CD4-positive, alpha-beta memory T cell (primary cell): Measurements from ENCODE around the gene SPAG16. TPM values are rescaled to one million over a fixed set of nuclear protein-coding genes. Genes with fewer than 3 reads are reported as not detected.
"Not testable (repeated sequence)": the region's sequence is repeated elsewhere in the genome, so short reads cannot be mapped to it uniquely, and the experiment has no call there.

Experiments
- CTCF ChIA-PET: fragments of 350-600 bp; sonication (Branson Sonifier 250); formaldehyde crosslinking; loops from one replicate; lab custom pipeline; 2021; ENCODE audit warnings: inconsistent platforms; ENCODE audit not compliant: partially characterized antibody; lab: Charles Lee
- POLR2A ChIA-PET: fragments of 350-600 bp; sonication (Branson Sonifier 250); formaldehyde crosslinking; loops from one replicate; lab custom pipeline; 2021; ENCODE audit not compliant: partially characterized antibody; lab: Charles Lee
- DNase-seq, 5 donors: peaks; one replicate each; pipeline versions ENCODE4 v3.0.0 to v3.0.0-alpha.2; 2020 to 2022; ENCODE audit warnings: mixed read lengths in 1 of 5
- H3K27ac ChIP-seq: one replicate; pipeline ENCODE4 v1.7.0; 2013; ENCODE audit warnings: low read depth, low read length
- H3K27me3 ChIP-seq: 2 replicates; pipeline ENCODE4 v1.7.0; 2013; ENCODE audit warnings: mild to moderate bottlenecking, low read length, moderate library complexity; ENCODE audit not compliant: insufficient read depth
- H3K36me3 ChIP-seq: 2 replicates; pipeline ENCODE4 v1.7.0; 2013; ENCODE audit warnings: mild to moderate bottlenecking, low read length, moderate library complexity; ENCODE audit not compliant: insufficient read depth
- H3K4me1 ChIP-seq: 2 replicates; pipeline ENCODE4 v1.7.0; 2013; ENCODE audit warnings: mild to moderate bottlenecking, low read length, moderate library complexity; ENCODE audit not compliant: insufficient read depth
- H3K4me3 ChIP-seq, 2 donors: one replicate each; pipeline ENCODE4 v1.7.0; 2013; ENCODE audit warnings: low read length in 2 of 2, mild to moderate bottlenecking in 1 of 2
- H3K9me3 ChIP-seq, 2 donors: one replicate each; pipeline ENCODE4 v1.7.0; 2013; ENCODE audit warnings: low read length in 2 of 2, control low read depth in 1 of 2; ENCODE audit not compliant: control insufficient read depth in 1 of 2
- H3K27ac Mint-ChIP-seq, 7 donors: one replicate each; pipeline ENCODE4 v1.8.0; 2020 to 2021; ENCODE audit warnings: mixed read lengths in 7 of 7, mild to moderate bottlenecking in 6 of 7, inconsistent platforms in 3 of 7, moderate library complexity in 3 of 7
- H3K27me3 Mint-ChIP-seq, 2 donors: one replicate each; pipeline ENCODE4 v1.8.0; 2020 to 2021; ENCODE audit warnings: mixed read lengths in 2 of 2
- H3K36me3 Mint-ChIP-seq, 2 donors: one replicate each; pipeline ENCODE4 v1.8.0; 2020 to 2021; ENCODE audit warnings: mixed read lengths in 2 of 2, inconsistent platforms in 1 of 2, mild to moderate bottlenecking in 1 of 2
- H3K4me1 Mint-ChIP-seq, 4 donors: one replicate each; pipeline ENCODE4 v1.8.0; 2020 to 2021; ENCODE audit warnings: mixed read lengths in 4 of 4, mild to moderate bottlenecking in 1 of 4
- H3K4me3 Mint-ChIP-seq, 8 donors: one replicate each; pipeline ENCODE4 v1.8.0; 2020 to 2021; ENCODE audit warnings: mixed read lengths in 8 of 8, mild to moderate bottlenecking in 7 of 8, moderate library complexity in 6 of 8, inconsistent platforms in 3 of 8
- H3K9me3 Mint-ChIP-seq, 8 donors: one replicate each; pipeline ENCODE4 v1.8.0; 2020 to 2021; ENCODE audit warnings: mixed read lengths in 8 of 8, mild to moderate bottlenecking in 5 of 8, inconsistent platforms in 3 of 8, moderate library complexity in 1 of 8
- intact Hi-C: fragments of 100-400 bp; cut with micrococcal nuclease; formaldehyde crosslinking; loops from one replicate; pipeline ENCODE4 v1.15.1; 2023
- polyA plus RNA-seq, 2 donors: library from polyadenylated mRNA; unstranded; fragments of 300-500 nt; fragmentation: Illumina TruSeq; gene quantifications; one replicate each; pipeline ENCODE4 v1.2.3, GENCODE V29; 2021
- total RNA-seq, 2 experiments: library from RNA; stranded (reverse); gene quantifications; one replicate each; pipeline ENCODE4 v1.2.3, GENCODE V29; 2021

The SPAG16 gene
- total and polyA plus RNA-seq, 4 experiments from 2014 or later = 6.3 to 21.7 (median 11.2) TPM

DNA sequence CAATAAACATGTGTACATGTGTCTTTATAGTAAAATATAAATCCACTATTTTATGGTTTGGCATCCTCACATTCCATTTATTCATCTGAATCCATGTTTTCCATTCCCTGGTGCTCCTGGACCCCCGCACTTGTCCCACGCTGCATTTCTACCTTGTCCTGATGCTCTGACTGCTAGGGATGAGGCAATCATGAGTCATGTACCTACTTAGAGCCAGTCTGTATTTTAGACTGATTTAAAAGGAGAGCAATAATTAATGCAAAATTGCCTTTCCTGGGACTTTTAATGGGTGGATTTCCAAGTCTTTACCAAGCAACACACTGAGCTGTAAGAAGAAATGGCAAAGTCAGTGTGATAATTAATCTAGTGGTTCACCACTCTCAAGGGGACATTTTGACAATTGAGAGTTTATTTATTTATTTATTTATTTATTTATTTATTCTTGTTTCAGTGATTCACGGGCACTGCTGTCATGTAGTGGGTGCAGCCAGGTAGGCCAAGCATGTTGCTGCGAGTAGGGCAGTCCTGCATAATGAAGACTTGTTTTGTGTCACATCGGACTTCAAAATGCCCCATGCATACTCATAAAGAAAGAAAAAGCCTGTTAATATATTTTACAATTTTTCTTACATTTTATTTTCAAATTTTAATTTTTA, 707.3 kb downstream of the SPAG16 start:
- POLR2A ChIA-PET = no interaction called here
- H3K27me3 Mint-ChIP-seq = no peaks in the 10 kb centered on the region
- no peaks in the 10 kb centered on the region for H3K36me3 Mint-ChIP-seq
- no peaks in the 10 kb centered on the region for H3K36me3 ChIP-seq
- no peaks in the 10 kb centered on the region for H3K27me3 ChIP-seq
- H3K9me3 Mint-ChIP-seq = no peaks in the 10 kb centered on the region
- no peak overlapping the region for H3K4me3 ChIP-seq
- no peak overlapping the region for H3K4me3 Mint-ChIP-seq
- H3K27ac Mint-ChIP-seq = no peak overlapping the region
- intact Hi-C loops = no loop called here
- CTCF ChIA-PET = no interaction called here
- no peaks in the 10 kb centered on the region for H3K4me1 ChIP-seq
- no peak overlapping the region for H3K27ac ChIP-seq
- H3K9me3 ChIP-seq = no peaks in the 10 kb centered on the region
- no peaks in the 10 kb centered on the region for H3K4me1 Mint-ChIP-seq
- DNase-seq = no peak

DNA sequence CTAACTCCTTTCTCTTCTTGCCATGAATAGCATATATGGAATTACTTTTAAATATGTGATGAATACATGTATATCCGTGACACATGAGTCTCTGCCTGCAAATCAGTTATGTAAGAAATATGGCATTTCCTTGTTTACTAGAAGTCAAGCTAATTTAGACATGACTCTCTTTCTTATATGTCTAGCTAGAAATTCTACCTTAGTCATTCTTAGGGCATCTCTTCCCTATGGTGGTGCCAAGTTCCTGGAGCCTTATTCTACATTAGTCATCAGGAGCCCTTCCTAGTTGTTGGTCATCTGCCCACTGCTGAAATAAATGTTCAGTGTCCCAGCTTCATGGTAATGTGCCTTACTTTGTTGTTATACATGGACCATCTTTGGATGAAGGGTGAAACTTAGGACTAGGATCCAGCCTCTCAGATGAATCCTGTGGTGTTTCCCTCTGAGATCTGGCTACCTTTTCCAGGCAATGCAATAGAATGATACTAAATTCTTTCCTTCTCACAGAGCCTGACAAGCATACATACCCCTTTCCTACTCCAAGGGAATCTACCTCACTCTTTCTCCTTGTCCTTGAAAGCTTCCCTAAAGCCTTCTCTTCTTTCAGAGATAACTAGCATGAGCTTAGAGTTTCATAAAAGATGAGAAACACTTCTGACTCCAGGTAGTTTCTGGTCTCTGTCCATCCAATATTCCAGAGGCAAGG, 711.3 kb downstream of the SPAG16 start:
- H3K4me3 Mint-ChIP-seq = no peak overlapping the region
- H3K27ac Mint-ChIP-seq = no peak overlapping the region
- no peaks in the 10 kb centered on the region for H3K36me3 Mint-ChIP-seq
- H3K9me3 Mint-ChIP-seq = peaks cover 0 to 9% (median 0%) of the 10 kb centered on the region in 8 donors
- intact Hi-C loops = no loop called here
- no peak overlapping the region for H3K27ac ChIP-seq
- DNase-seq = no peak
- H3K27me3 ChIP-seq = no peaks in the 10 kb centered on the region
- H3K27me3 Mint-ChIP-seq = no peaks in the 10 kb centered on the region
- POLR2A ChIA-PET = no interaction called here
- H3K36me3 ChIP-seq = no peaks in the 10 kb centered on the region
- CTCF ChIA-PET = no interaction called here
- H3K4me1 ChIP-seq = no peaks in the 10 kb centered on the region
- H3K9me3 ChIP-seq = no peaks in the 10 kb centered on the region
- no peaks in the 10 kb centered on the region for H3K4me1 Mint-ChIP-seq
- H3K4me3 ChIP-seq = no peak overlapping the region

DNA sequence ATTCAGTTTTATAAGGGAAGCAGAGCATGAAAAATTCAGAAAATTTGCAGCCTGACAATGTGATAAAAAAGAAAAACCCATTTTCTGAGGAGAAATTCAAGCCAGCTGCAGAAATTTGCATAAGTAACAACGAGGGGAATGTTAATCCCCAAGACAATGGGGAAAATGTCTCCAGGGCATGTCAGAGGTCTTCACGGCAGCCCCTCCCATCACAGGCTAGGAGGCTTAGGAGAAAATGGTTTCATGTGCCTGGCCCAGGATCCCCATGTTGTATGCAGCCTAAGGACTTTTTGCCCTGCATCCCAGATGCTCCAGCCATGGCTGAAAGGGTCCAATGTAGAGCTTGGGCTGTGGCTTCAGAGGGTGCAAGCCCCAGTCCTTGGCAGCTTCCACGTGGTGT, 714.7 kb downstream of the SPAG16 start:
- H3K4me3 ChIP-seq, H3K27me3 ChIP-seq, H3K27ac ChIP-seq, H3K36me3 Mint-ChIP-seq, DNase-seq, H3K36me3 ChIP-seq, H3K4me3 Mint-ChIP-seq, H3K4me1 ChIP-seq, H3K9me3 Mint-ChIP-seq, POLR2A ChIA-PET, H3K27me3 Mint-ChIP-seq, H3K9me3 ChIP-seq, H3K27ac Mint-ChIP-seq, CTCF ChIA-PET, H3K4me1 Mint-ChIP-seq, intact Hi-C loops: not testable (repeated sequence)

DNA sequence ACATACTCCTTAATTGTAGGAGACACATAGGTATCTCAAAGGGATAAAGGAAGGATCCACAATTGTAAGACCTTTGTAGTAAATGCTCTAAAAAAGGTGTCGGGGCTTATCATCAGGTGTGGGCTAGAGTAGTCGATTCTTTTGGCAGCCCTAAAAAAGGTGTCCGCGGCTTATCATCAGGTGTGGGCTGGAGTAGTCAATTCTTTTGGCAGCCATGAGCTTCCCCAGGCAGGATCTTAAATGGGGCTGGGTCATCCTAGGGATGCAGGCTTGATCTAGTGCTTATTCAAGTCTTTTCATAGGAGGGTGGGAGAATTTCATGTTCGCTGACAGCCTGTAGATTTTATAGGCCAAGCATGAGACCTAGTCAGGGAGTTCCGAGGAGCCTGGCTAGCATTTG, 720.2 kb downstream of the SPAG16 start:
- Histone ChIP-seq H3K27me3 (no peaks in the 10 kb centered on the region), H3K27ac (no peak overlapping the region), H3K4me1 (no peaks in the 10 kb centered on the region), H3K4me3 (no peak overlapping the region), H3K36me3 (no peaks in the 10 kb centered on the region), H3K9me3 (no peaks in the 10 kb centered on the region)
- Mint-ChIP-seq H3K27ac (no peak overlapping the region), H3K36me3 (no peaks in the 10 kb centered on the region), H3K4me1 (no peaks in the 10 kb centered on the region), H3K27me3 (no peaks in the 10 kb centered on the region), H3K9me3 (peaks cover 0 to 10% (median 2%) of the 10 kb centered on the region in 8 donors), H3K4me3 (no peak overlapping the region)
- ChIA-PET POLR2A (no interaction called here), CTCF (no interaction called here)
- intact Hi-C loops = no loop called here
- no peak for DNase-seq

DNA sequence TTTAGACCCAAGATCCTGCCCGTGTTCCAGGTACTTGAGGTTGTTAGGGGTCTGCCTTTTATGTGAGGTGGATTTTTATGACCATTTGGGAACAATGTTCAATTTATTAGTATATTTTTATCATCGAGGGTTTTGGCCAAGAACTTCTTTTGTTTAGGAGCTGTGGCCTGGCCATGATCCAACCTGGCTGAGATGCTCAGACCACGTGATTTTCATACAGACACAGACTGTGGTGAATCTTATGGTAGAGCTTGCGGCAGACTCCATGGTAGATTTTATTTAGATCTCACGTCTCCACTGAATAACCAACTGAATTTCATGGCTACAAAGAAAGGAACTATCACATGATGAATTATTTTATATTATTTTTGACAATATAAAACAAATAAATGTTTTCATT, 721.1 kb downstream of the SPAG16 start:
- Histone ChIP-seq H3K27me3 (no peaks in the 10 kb centered on the region), H3K27ac (no peak overlapping the region), H3K9me3 (no peaks in the 10 kb centered on the region), H3K4me1 (no peaks in the 10 kb centered on the region), H3K36me3 (no peaks in the 10 kb centered on the region), H3K4me3 (no peak overlapping the region)
- Mint-ChIP-seq H3K4me1 (no peaks in the 10 kb centered on the region), H3K36me3 (no peaks in the 10 kb centered on the region), H3K27me3 (no peaks in the 10 kb centered on the region), H3K9me3 (peaks cover 0 to 7% (median 1%) of the 10 kb centered on the region in 8 donors), H3K27ac (no peak overlapping the region), H3K4me3 (no peak overlapping the region)
- CTCF ChIA-PET = no interaction called here
- DNase-seq = no peak
- intact Hi-C loops = no loop called here
- POLR2A ChIA-PET = no interaction called here

DNA sequence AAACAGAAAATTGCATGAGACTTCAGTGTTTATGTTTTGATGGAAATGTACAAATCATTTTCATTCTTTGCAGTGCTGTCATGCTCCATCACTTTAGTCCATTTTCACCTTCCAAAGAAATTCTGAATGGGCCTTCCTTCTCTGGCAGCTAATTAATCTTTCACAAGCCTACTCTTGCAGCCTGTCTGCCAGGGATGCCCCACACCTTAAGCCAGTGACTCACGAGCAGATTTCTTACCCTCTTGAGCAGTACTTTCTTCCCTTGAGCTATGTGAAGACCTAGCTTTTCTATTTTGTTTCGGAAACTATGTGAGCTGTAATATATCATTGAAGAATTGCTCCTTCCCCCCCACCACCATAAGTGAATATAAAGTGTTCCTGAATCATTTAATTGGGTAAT, 722.3 kb downstream of the SPAG16 start:
- Histone ChIP-seq H3K4me3 (no peak overlapping the region), H3K36me3 (no peaks in the 10 kb centered on the region), H3K9me3 (no peaks in the 10 kb centered on the region), H3K4me1 (no peaks in the 10 kb centered on the region), H3K27me3 (no peaks in the 10 kb centered on the region), H3K27ac (no peak overlapping the region)
- DNase-seq = no peak
- H3K27ac Mint-ChIP-seq = no peak overlapping the region
- H3K9me3 Mint-ChIP-seq = peaks cover 0 to 7% (median 1%) of the 10 kb centered on the region in 8 donors
- ChIA-PET CTCF (no interaction called here), POLR2A (no interaction called here)
- no peak overlapping the region for H3K4me3 Mint-ChIP-seq
- H3K27me3 Mint-ChIP-seq = no peaks in the 10 kb centered on the region
- no peaks in the 10 kb centered on the region for H3K36me3 Mint-ChIP-seq
- H3K4me1 Mint-ChIP-seq = no peaks in the 10 kb centered on the region
- intact Hi-C loops = no loop called here

DNA sequence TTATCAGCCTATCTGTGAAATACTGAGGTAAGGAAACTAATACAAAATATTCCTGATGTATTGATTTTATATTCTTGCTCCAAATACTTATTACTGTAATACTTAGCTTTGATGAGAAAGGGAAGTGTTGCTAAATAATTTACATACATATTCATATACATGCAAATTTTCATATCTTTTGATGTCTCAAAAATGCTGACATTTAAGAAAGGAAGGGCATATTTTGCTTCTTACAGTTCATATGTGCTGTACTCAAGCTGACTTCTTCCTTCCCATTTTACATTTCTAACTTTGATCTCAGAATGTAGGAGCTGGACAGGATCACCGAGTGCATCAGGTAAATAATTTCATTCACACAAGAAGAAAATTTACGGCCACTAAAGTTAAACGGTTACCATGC, 727.4 kb downstream of the SPAG16 start:
- H3K4me1 ChIP-seq = no peaks in the 10 kb centered on the region
- intact Hi-C loops = no loop called here
- H3K36me3 Mint-ChIP-seq = no peaks in the 10 kb centered on the region
- no peaks in the 10 kb centered on the region for H3K27me3 ChIP-seq
- peaks cover 0 to 2% of the 10 kb centered on the region in 2 donors for H3K27me3 Mint-ChIP-seq
- ChIA-PET CTCF (no interaction called here), POLR2A (no interaction called here)
- no peaks in the 10 kb centered on the region for H3K36me3 ChIP-seq
- no peaks in the 10 kb centered on the region for H3K9me3 ChIP-seq
- DNase-seq = no peak
- H3K9me3 Mint-ChIP-seq = peaks cover 0 to 5% (median 3%) of the 10 kb centered on the region in 8 donors
- H3K4me3 Mint-ChIP-seq = no peak overlapping the region
- no peak overlapping the region for H3K4me3 ChIP-seq
- H3K27ac ChIP-seq = no peak overlapping the region
- H3K4me1 Mint-ChIP-seq = no peaks in the 10 kb centered on the region
- no peak overlapping the region for H3K27ac Mint-ChIP-seq
